Endodermal cell (in vitro differentiated cells): ENCODE results near the gene METRNL. TPM values are rescaled to one million over a fixed set of nuclear protein-coding genes. Genes with fewer than 3 reads are reported as not detected.
A peak's percentile ranks its signal among the peaks of the same experiment; 100 is the strongest.

Source experiments
- DNase-seq: peaks from one replicate; pipeline ENCODE4 v3.0.0-alpha.2; 2017
- H3K27ac ChIP-seq: 2 replicates; pipeline ENCODE4 v1.5.1; 2013; ENCODE audit warnings: mild to moderate bottlenecking, low read depth, low read length, moderate library complexity
- H3K27me3 ChIP-seq: 2 replicates; pipeline ENCODE4 v1.6.1; 2013; ENCODE audit warnings: mild to moderate bottlenecking, low read length, moderate library complexity; ENCODE audit not compliant: insufficient read depth, control insufficient read depth, poor library complexity, severe bottlenecking
- H3K36me3 ChIP-seq: 2 replicates; pipeline ENCODE4 v1.7.0; 2013; ENCODE audit warnings: mild to moderate bottlenecking, low read length, moderate library complexity; ENCODE audit not compliant: control insufficient read depth, insufficient read depth
- H3K4me1 ChIP-seq: one replicate; pipeline ENCODE4 v1.7.0; 2013; ENCODE audit warnings: low read length; ENCODE audit not compliant: control insufficient read depth, insufficient read depth
- H3K4me3 ChIP-seq: 2 replicates; pipeline ENCODE4 v1.5.1; 2013; ENCODE audit warnings: mild to moderate bottlenecking, low read length, moderate library complexity
- H3K9ac ChIP-seq: 2 replicates; pipeline ENCODE4 v1.6.1; 2013; ENCODE audit warnings: mild to moderate bottlenecking, low read length, moderate library complexity; ENCODE audit not compliant: poor library complexity, severe bottlenecking; ENCODE audit errors: extremely low read depth
- H3K9me3 ChIP-seq: 2 replicates; pipeline ENCODE4 v1.6.1; 2013; ENCODE audit warnings: mild to moderate bottlenecking, low read length, moderate library complexity; ENCODE audit not compliant: control insufficient read depth
- H3K27ac Mint-ChIP-seq: 2 replicates; pipeline ENCODE4 v1.8.0; 2020; ENCODE audit warnings: mixed read lengths
- H3K27me3 Mint-ChIP-seq: 2 replicates; pipeline ENCODE4 v1.8.0; 2021; ENCODE audit warnings: mild to moderate bottlenecking, mixed read lengths; ENCODE audit not compliant: insufficient read depth
- H3K36me3 Mint-ChIP-seq: 2 replicates; pipeline ENCODE4 v1.8.0; 2020; ENCODE audit warnings: low read depth, mixed read lengths
- H3K4me1 Mint-ChIP-seq: 2 replicates; pipeline ENCODE4 v1.8.0; 2020; ENCODE audit warnings: mixed read lengths
- H3K4me3 Mint-ChIP-seq: 2 replicates; pipeline ENCODE4 v1.8.0; 2020; ENCODE audit warnings: mild to moderate bottlenecking, moderate library complexity, mixed read lengths
- H3K9me3 Mint-ChIP-seq: 2 replicates; pipeline ENCODE4 v1.8.0; 2020; ENCODE audit warnings: mild to moderate bottlenecking, mixed read lengths
- CTCF ChIP-seq: fragments of 200-600 bp; sonication (generic); conservative IDR thresholded peaks from 2 replicates; pipeline ENCODE4 v1.5.0; 2021; ENCODE audit warnings: antibody characterized with exemption, mild to moderate bottlenecking
- WGBS, 2 experiments: methylation state at CpG; one replicate each; pipeline versions ENCODE4 v1.1.5 to v1.1.7; 2013; ENCODE audit warnings: missing lambda C conversion rate in 2 of 2, mixed read lengths in 1 of 2; ENCODE audit not compliant: insufficient coverage in 1 of 2, insufficient read length in 1 of 2; 5-methylcytosine and 5-hydroxymethylcytosine counted together
- total RNA-seq, 2 donors: library from RNA; stranded (reverse); fragmentation: NEBNext Ultra II Directional in 1 of 2; extraction: Animal tissue kit (Norgen Biotek cat#: 25700) in 1 of 2; gene quantifications; 2 replicates in 1 of 2; 3 replicates in 1 of 2; pipeline ENCODE4 v1.2.1, GENCODE V29; 2021

Gene METRNL
- total RNA-seq, 2 donors from 2014 or later: 7.3 to 10.3 TPM

- no peaks in the 10 kb centered on the region for H3K9me3 Mint-ChIP-seq
- peaks cover 22% of the 10 kb centered on the region for H3K27me3 Mint-ChIP-seq
- 87 to 88% methylated on average over 21 of the region's 21 CpGs for WGBS, 2 experiments
These were observed 46.3 kb downstream of the METRNL start for GRCh38 chr17:83125515-83126274.

GRCh38 chr17:83126275-83126811, 46.9 kb downstream of the METRNL start:
- Mint-ChIP-seq H3K27ac (no peak overlapping the region), H3K9me3 (no peaks in the 10 kb centered on the region), H3K36me3 (no peaks in the 10 kb centered on the region), H3K27me3 (peaks cover 20% of the 10 kb centered on the region), H3K4me1 (no peaks in the 10 kb centered on the region), H3K4me3 (no peak overlapping the region)
- Histone ChIP-seq H3K9ac (no peak overlapping the region), H3K36me3 (no peaks in the 10 kb centered on the region), H3K4me3 (no peak overlapping the region), H3K27ac (no peak overlapping the region), H3K9me3 (no peaks in the 10 kb centered on the region), H3K27me3 (peaks cover 18% of the 10 kb centered on the region), H3K4me1 (no peaks in the 10 kb centered on the region)
- WGBS, 2 experiments: 90 to 92% methylated on average over 7 to 12 of the region's 12 CpGs
- peak; percentile 42 for DNase-seq
- no peak for TF ChIP-seq CTCF

More at GRCh38 chr17:83125515-83126274, 46.3 kb downstream of the METRNL start:
- H3K9me3 ChIP-seq: no peaks in the 10 kb centered on the region
- Mint-ChIP-seq H3K36me3 (no peaks in the 10 kb centered on the region), H3K27ac (no peak overlapping the region), H3K4me1 (no peaks in the 10 kb centered on the region), H3K4me3 (no peak overlapping the region)
- no peaks in the 10 kb centered on the region for H3K36me3 ChIP-seq
- H3K27me3 ChIP-seq: peaks cover 23% of the 10 kb centered on the region
- no peak overlapping the region for H3K9ac ChIP-seq
- no peak overlapping the region for H3K27ac ChIP-seq
- no peak for TF ChIP-seq CTCF
- no peaks in the 10 kb centered on the region for H3K4me1 ChIP-seq
- no peak overlapping the region for H3K4me3 ChIP-seq
- peak; percentile 38 for DNase-seq

- Mint-ChIP-seq H3K4me1 (no peaks in the 10 kb centered on the region), H3K36me3 (no peaks in the 10 kb centered on the region), H3K27ac (no peak overlapping the region), H3K9me3 (no peaks in the 10 kb centered on the region), H3K27me3 (peaks cover 11% of the 10 kb centered on the region), H3K4me3 (no peak overlapping the region)
- no peak for TF ChIP-seq CTCF
- peaks cover 6% of the 10 kb centered on the region for H3K27me3 ChIP-seq
- 79 to 89% methylated on average over 6 to 16 of the region's 16 CpGs for WGBS, 2 experiments
- H3K9me3 ChIP-seq: no peaks in the 10 kb centered on the region
- H3K4me3 ChIP-seq: no peak overlapping the region
- H3K9ac ChIP-seq: no peak overlapping the region
- no peaks in the 10 kb centered on the region for H3K4me1 ChIP-seq
- DNase-seq: peak; percentile 42
- no peaks in the 10 kb centered on the region for H3K36me3 ChIP-seq
- no peak overlapping the region for H3K27ac ChIP-seq
These were observed 48.2 kb downstream of the METRNL start for GRCh38 chr17:83127431-83128160.
